Kidney (tissue), 14 donors: ENCODE results near the gene RUNX1. TPM values are rescaled to one million over a fixed set of nuclear protein-coding genes. Genes with fewer than 3 reads are reported as not detected.

Experiments used
- DNase-seq, 5 donors: peaks; one replicate each; pipeline ENCODE4 v3.0.0-alpha.2; 2013 to 2020
- FAIRE-seq: peaks from 2 replicates; lab custom pipeline; 2012; peaks lifted over from hg19 to GRCh38; lab: Jason Lieb, UNC
- H3K27ac ChIP-seq, 2 donors: one replicate each; pipeline ENCODE4 v1.7.0; 2013; ENCODE audit warnings: low read depth in 2 of 2, low read length in 2 of 2, inconsistent platforms in 1 of 2
- H3K27me3 ChIP-seq: one replicate; pipeline ENCODE4 v1.7.1; 2013; ENCODE audit warnings: low read length, inconsistent platforms; ENCODE audit not compliant: control insufficient read depth, insufficient read depth
- H3K36me3 ChIP-seq, 3 donors: one replicate each; pipeline versions ENCODE4 v1.7.0 to v1.7.1; 2013; ENCODE audit warnings: low read length in 3 of 3, control low read depth in 1 of 3, inconsistent platforms in 1 of 3; ENCODE audit not compliant: insufficient read depth in 3 of 3, control insufficient read depth in 2 of 3
- H3K4me1 ChIP-seq, 3 donors: one replicate each; pipeline versions ENCODE4 v1.7.0 to v1.7.1; 2013; ENCODE audit warnings: low read length in 3 of 3, inconsistent platforms in 1 of 3, low read depth in 1 of 3; ENCODE audit not compliant: control insufficient read depth in 2 of 3, insufficient read depth in 2 of 3
- H3K4me3 ChIP-seq, 3 donors: one replicate each; pipeline versions ENCODE4 v1.7.0 to v1.8.1; 2013; ENCODE audit warnings: low read length in 3 of 3, control low read depth in 1 of 3, inconsistent platforms in 1 of 3
- H3K9ac ChIP-seq, 3 donors: one replicate each; pipeline versions ENCODE4 v1.7.0 to v1.7.1; 2013; ENCODE audit warnings: low read length in 3 of 3, control low read depth in 1 of 3, inconsistent platforms in 1 of 3
- H3K9me3 ChIP-seq, 3 donors: one replicate each; pipeline versions ENCODE4 v1.7.0 to v1.7.1; 2013; ENCODE audit warnings: low read length in 3 of 3, control low read depth in 1 of 3, inconsistent platforms in 1 of 3; ENCODE audit not compliant: control insufficient read depth in 2 of 3, insufficient read depth in 1 of 3
- intact Hi-C: fragments of 100-400 bp; cut with DNase I; formaldehyde crosslinking; loops from one replicate; pipeline ENCODE4 v1.11.1; 2022
- polyA plus RNA-seq: library from polyadenylated mRNA; stranded (reverse); fragments of 350-450 nt; fragmentation: Illumina TruSeq; extraction: RNeasy Lipid Tissue Mini Kit (QIAGEN cat#74804); gene quantifications from one replicate; pipeline ENCODE4 v1.2.3, GENCODE V29; 2014; ENCODE audit warnings: low read depth, low replicate concordance; ENCODE audit not compliant: insufficient read depth
- total RNA-seq: library from RNA; stranded (reverse); fragmentation: NEBNext Ultra II Directional; extraction: Animal tissue kit (Norgen Biotek cat#: 25700); gene quantifications from one replicate; pipeline ENCODE4 v1.2.1, GENCODE V29; 2021
- TF ChIP-seq, protein P1 (sequence below): IDR thresholded peaks from 3 replicates; pipeline ENCODE4 v1.5.1; 2012; ENCODE audit warnings: mild to moderate bottlenecking, moderate library complexity, borderline replicate concordance; ENCODE audit not compliant: insufficient read depth; ENCODE audit errors: extremely low read depth
- donor health status: control.
- donor health status: control.
- donor health status: control.
- donor health status: control.
- donor health status: control.
- donor health status: DM: yes; HTN: yes; CAD: no.
- donor health status: Normal renal cell carcinoma (clear cell type).

Gene RUNX1
- total and polyA plus RNA-seq, 2 donors from 2014 or later: 1.3 to 58.0 TPM

DNA sequence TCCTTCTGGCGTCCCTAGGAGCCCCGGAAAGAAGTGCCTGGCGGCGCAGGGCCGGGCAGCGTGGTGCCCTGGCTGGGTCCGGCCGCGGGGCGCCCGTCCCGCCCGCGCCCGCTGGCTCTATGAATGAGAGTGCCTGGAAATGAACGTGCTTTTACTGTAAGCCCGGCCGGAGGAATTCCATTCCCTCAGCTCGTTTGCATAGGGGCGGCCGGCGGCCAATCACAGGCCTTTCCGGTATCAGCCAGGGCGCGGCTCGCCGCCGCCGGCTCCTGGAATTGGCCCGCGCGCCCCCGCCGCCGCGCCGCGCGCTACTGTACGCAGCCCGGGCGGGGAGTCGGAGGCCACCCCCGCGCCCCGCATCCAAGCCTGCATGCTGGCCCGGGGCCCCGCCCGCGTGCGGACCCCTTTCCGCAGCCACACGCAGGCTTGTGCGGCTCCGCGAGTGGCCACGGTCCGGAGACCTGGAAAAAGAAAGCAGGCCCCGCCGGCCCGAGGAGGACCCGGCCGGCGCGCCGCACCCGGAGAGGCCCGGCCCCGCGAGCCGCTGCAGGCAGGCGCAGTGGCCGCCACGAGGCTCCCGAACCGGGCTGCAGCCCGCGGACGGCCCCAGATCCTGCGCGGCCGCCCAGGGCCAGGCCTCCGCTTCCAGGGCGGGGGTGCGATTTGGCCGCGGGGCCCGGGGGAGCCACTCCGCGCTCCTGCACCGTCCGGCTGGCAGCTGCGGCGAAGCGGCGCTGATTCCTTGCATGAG, 160.4 kb downstream of the RUNX1 start:
- Histone ChIP-seq H3K4me3 (peak overlapping the region; percentile 50 to 69 (median 67)), H3K27me3 (peaks cover 55% of the 10 kb centered on the region), H3K9me3 (no peaks in the 10 kb centered on the region), H3K36me3 (no peaks in the 10 kb centered on the region), H3K4me1 (peaks cover 2 to 10% (median 8%) of the 10 kb centered on the region in 3 donors), H3K27ac (peak overlapping the region; percentile 80 to 90), H3K9ac (peak overlapping the region in 2 of 3 donors; percentile 52 to 80)
- intact Hi-C loops: no loop called here
- DNase-seq: peak; percentile 94 to 97 (median 95)
- FAIRE-seq: no peak
- TF ChIP-seq, protein P1, sequence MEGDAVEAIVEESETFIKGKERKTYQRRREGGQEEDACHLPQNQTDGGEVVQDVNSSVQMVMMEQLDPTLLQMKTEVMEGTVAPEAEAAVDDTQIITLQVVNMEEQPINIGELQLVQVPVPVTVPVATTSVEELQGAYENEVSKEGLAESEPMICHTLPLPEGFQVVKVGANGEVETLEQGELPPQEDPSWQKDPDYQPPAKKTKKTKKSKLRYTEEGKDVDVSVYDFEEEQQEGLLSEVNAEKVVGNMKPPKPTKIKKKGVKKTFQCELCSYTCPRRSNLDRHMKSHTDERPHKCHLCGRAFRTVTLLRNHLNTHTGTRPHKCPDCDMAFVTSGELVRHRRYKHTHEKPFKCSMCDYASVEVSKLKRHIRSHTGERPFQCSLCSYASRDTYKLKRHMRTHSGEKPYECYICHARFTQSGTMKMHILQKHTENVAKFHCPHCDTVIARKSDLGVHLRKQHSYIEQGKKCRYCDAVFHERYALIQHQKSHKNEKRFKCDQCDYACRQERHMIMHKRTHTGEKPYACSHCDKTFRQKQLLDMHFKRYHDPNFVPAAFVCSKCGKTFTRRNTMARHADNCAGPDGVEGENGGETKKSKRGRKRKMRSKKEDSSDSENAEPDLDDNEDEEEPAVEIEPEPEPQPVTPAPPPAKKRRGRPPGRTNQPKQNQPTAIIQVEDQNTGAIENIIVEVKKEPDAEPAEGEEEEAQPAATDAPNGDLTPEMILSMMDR: no peak

DNA sequence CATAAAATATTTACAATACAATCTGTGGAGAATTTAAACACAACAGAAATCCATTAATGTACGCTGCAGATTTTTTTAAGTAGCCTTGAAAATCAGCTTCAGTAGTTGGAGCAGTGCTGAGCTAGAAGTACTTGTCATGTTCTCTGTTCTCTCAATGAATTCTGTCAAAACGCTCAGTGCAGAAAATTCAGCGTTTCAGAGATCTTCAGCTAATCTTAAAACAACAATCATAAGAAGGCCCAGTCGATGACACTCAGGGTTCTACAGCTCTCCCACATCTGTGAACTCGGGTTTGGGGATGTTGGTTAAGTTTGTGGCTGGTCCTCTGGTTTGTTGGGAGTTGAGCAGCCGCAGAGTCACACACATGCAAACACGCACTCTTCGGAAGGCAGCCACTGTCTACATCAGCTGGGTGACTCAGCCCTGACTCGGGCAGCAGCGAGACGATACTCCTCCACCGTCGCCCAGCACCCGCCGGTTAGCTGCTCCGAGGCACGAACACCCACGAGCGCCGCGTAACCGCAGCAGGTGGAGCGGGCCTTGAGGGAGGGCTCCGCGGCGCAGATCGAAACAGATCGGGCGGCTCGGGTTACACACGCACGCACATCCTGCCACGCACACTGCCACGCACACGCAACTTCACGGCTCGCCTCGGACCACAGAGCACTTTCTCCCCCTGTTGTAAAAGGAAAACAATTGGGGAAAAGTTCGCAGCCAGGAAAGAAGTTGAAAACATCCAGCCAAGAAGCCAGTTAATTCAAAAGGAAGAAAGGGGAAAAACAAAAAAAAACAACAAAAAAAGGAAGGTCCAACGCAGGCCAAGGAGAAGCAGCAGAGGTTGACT, 161.2 kb downstream of the RUNX1 start:
- no peaks in the 10 kb centered on the region for H3K9me3 ChIP-seq
- H3K36me3 ChIP-seq: no peaks in the 10 kb centered on the region
- peak overlapping the region; percentile 60 to 90 for H3K27ac ChIP-seq
- FAIRE-seq (no peak), DNase-seq (peak; percentile 50 to 93 (median 64))
- intact Hi-C loops: no loop called here
- H3K4me3 ChIP-seq: peak overlapping the region; percentile 34 to 69 (median 67)
- H3K27me3 ChIP-seq: peaks cover 55% of the 10 kb centered on the region
- H3K4me1 ChIP-seq: peaks cover 2 to 10% (median 8%) of the 10 kb centered on the region in 3 donors
- H3K9ac ChIP-seq: peak overlapping the region; percentile 22 to 80 (median 64)
- TF ChIP-seq, protein P1: no peak

DNA sequence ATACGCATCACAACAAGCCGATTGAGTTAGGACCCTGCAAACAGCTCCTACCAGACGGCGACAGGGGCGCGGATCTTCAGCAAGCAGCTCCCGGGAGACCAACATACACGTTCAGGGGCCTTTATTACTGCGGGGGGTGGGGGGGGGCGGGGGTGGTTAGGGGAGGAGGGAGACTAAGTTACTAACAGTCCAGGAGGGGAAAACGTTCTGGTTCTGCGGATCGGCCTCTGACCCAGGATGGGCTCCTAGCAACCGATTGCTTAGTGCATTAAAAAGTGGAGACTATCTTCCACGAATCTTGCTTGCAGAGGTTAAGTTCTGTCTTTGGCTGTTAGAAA, 162.0 kb downstream of the RUNX1 start:
- Histone ChIP-seq H3K36me3 (no peaks in the 10 kb centered on the region), H3K4me3 (peak overlapping the region in 2 of 3 donors; percentile 58 to 69), H3K27me3 (peaks cover 48% of the 10 kb centered on the region), H3K4me1 (peaks cover 2 to 10% (median 8%) of the 10 kb centered on the region in 3 donors), H3K9me3 (no peaks in the 10 kb centered on the region), H3K9ac (peak overlapping the region in 1 of 3 donors; percentile 33), H3K27ac (no peak overlapping the region)
- FAIRE-seq (no peak), DNase-seq (no peak)
- TF ChIP-seq, protein P1: no peak
- intact Hi-C loops: no loop called here
